ENCODE results near the gene ATF4. TPM values are rescaled to one million over a fixed set of nuclear protein-coding genes. Genes with fewer than 3 reads are reported as not detected.

The ATF4 gene
- total and polyA plus RNA-seq, 9 donors = 212 to 611 (median 252) TPM

DNA sequence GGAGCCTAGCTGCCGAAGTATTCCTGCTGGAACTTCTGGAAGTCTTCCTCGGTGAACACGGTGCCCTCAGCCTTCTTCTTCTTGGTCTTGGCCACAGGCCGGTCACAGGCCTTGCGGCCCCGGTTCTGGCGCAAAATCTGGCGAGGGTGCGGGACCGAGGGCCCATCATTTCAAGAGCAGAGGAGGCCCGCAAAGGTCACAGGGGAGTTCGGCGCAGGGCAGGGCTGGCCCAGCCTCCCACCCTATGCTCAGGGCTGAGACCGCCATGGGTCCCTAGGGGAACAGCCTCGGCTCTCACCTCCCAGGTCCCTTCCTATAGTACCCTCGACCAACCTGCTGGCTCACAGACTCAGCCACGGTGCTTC is 9.1 kb downstream of the ATF4 start:
- no peak for DNase-seq
- no peaks in the 10 kb centered on the region for H3K36me3 ChIP-seq
- H3K27ac ChIP-seq = no peak overlapping the region
- peaks cover 16% of the 10 kb centered on the region for H3K4me1 ChIP-seq (ENCODE audit: insufficient read depth)
- H3K27me3 ChIP-seq = no peaks in the 10 kb centered on the region
- no peak overlapping the region for H3K4me3 ChIP-seq
- intact Hi-C loops (cut with DNase I) = loop anchor here (5.0 to 10.0 kb wide), 7 partner anchors 125 to 665 kb away; partner anchors contain the start of genes RPL3 (in 2 of the 4), CBX7 (in 1 of the 4) and SYNGR1 (in 1 of the 4)
- TF ChIP-seq EP300 (IDR thresholded peaks at IDR 0.05) (no peak), POLR2A (IDR thresholded peaks at IDR 0.05) (no peak)
- TF ChIP-seq, protein P1, sequence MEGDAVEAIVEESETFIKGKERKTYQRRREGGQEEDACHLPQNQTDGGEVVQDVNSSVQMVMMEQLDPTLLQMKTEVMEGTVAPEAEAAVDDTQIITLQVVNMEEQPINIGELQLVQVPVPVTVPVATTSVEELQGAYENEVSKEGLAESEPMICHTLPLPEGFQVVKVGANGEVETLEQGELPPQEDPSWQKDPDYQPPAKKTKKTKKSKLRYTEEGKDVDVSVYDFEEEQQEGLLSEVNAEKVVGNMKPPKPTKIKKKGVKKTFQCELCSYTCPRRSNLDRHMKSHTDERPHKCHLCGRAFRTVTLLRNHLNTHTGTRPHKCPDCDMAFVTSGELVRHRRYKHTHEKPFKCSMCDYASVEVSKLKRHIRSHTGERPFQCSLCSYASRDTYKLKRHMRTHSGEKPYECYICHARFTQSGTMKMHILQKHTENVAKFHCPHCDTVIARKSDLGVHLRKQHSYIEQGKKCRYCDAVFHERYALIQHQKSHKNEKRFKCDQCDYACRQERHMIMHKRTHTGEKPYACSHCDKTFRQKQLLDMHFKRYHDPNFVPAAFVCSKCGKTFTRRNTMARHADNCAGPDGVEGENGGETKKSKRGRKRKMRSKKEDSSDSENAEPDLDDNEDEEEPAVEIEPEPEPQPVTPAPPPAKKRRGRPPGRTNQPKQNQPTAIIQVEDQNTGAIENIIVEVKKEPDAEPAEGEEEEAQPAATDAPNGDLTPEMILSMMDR (IDR thresholded peaks at IDR 0.05) = no peak
- 46 to 59% (median 52%) methylated on average over 17 of the region's 17 CpGs for WGBS, 3 donors
- no peaks in the 10 kb centered on the region for H3K9me3 ChIP-seq

DNA sequence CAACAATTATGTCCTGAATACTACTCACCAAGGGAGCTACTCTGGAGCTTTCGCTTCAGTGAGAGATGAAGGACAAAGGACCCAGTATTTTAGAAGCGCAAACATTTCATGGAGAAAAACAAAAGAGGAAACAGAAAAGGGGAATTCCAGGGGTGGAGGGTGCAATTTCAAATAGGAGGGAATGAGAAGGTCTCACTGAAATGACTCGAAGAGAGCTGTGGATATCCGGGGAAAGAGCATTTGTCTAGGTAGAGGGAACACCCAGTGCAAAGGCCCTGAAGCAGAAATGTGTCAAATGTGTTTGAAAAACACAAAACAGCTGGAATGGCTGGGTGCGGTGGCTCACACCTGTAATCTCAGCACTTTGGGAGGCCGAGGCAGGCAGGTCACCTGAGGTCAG is 9.8 kb downstream of the ATF4 start:
- no peaks in the 10 kb centered on the region for H3K9me3 ChIP-seq
- TF ChIP-seq, protein P1 (IDR thresholded peaks at IDR 0.05) = no peak
- no peak for TF ChIP-seq POLR2A (IDR thresholded peaks at IDR 0.05)
- no peak for TF ChIP-seq EP300 (IDR thresholded peaks at IDR 0.05)
- 75 to 78% (median 77%) methylated on average over 6 of the region's 6 CpGs for WGBS, 3 donors
- no peaks in the 10 kb centered on the region for H3K36me3 ChIP-seq
- no peak overlapping the region for H3K4me3 ChIP-seq
- H3K27me3 ChIP-seq = no peaks in the 10 kb centered on the region
- peaks cover 14% of the 10 kb centered on the region for H3K4me1 ChIP-seq (ENCODE audit: insufficient read depth)
- intact Hi-C loops (cut with DNase I) = loop anchor here (5.0 to 10.0 kb wide), 4 partner anchors 213 to 817 kb away; partner anchors contain the start of genes ADSL (in 1 of the 4) and RPL3 (in 1 of the 4)
- no peak for DNase-seq
- H3K27ac ChIP-seq = no peak overlapping the region

DNA sequence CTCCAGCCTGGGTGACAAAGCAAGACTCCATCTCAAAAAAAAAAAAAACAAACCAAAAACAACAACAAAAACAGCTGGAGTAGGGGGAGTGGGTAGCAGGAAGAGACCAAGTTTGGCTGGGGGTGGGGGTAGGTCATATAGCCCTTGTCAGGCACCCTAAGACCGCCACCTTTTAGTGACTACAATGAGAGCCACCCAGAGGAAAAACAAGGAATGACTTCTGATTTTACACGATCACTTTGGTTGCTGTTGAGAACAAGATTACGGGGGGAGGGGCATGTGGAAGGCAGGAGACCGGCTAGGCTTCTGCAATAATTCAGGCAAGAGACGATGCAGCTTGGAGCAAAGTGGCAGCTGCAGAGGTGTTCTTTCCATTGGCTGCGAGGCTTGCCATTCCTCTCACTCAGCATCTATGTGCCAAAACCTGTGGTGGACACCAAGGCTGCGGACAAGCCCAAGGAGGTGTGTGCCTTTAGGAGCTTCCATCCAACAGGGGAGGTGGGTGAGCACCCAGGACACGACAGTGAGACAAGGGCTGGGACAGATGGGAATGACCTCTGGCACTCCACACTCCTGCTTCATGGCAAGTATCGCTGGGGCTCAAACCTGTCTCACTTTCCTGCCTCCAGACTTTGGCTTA is 10.4 kb downstream of the ATF4 start:
- 35 to 38% (median 37%) methylated on average over 9 of the region's 9 CpGs for WGBS, 3 donors
- H3K4me1 ChIP-seq (ENCODE audit: insufficient read depth) = peaks cover 14% of the 10 kb centered on the region
- H3K27ac ChIP-seq = no peak overlapping the region
- TF ChIP-seq POLR2A (IDR thresholded peaks at IDR 0.05) = no peak
- TF ChIP-seq, protein P1 (IDR thresholded peaks at IDR 0.05) = no peak
- TF ChIP-seq EP300 (IDR thresholded peaks at IDR 0.05) = no peak
- no peaks in the 10 kb centered on the region for H3K27me3 ChIP-seq
- no peak overlapping the region for H3K4me3 ChIP-seq
- no peaks in the 10 kb centered on the region for H3K36me3 ChIP-seq
- intact Hi-C loops (cut with DNase I) = loop anchor here (5.0 to 10.0 kb wide), 4 partner anchors 214 to 816 kb away; partner anchors contain the start of genes ADSL (in 1 of the 4) and RPL3 (in 1 of the 4)
- H3K9me3 ChIP-seq = no peaks in the 10 kb centered on the region
- DNase-seq = peak in 3 of 5 donors; percentile 14 to 42 (median 35)

DNA sequence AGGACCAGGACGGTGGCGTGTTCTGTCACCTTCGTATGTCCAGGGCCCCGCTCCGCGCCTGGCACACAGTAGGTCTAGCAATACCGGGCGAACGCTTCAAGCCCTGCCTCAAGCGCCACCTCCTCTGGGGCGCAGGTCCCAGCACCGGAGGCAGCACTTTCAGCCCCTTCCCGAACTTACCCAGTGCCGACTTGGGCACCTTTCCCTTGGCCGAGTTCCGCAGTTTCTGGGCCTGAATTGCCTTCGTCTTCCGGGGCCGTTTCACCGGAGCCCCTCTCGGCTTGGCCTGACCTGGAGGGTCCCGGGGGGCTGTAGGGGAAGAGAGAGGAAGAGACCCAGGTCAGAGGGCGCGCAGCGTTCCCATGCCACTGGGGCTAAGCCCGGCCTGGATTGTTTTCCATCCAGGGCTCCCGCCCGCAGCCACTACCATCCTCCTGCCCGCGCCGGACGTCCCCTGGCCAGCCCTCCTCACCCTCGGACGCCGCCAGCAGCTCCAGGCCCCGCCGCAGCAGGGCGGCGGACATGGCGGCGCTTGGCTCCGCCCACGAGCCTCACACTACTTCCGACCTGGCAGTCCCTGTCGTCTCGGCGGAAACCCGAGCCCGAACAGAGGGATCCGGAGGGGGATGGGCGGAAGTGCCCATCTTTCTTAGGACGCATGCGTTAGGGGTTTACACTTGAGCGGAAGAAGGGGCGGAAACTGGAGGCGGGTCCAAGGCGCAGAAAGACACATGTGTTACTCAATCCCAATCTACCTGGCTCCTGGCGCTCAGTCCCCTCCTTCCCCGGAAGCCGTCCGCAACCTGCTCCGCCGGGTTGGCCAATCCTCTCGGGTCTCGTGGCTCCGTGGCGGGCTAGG is 12.1 kb downstream of the ATF4 start, which contains the start of gene RPS19BP1:
Gene RPS19BP1, minus strand, starts transcription at position 534 of the 859 bp plus-strand sequence. Its CDS starts 10 bp downstream, at position 524.
- Histone ChIP-seq H3K36me3 (no peaks in the 10 kb centered on the region), H3K27me3 (no peaks in the 10 kb centered on the region), H3K9me3 (no peaks in the 10 kb centered on the region), H3K27ac (peak within 1 kb of the TSS; percentile 38 to 75), H3K4me3 (peak within 1 kb of the TSS; percentile 68), H3K4me1 (ENCODE audit: insufficient read depth) (peaks cover 14% of the 10 kb centered on the region)
- no peak for TF ChIP-seq EP300 (IDR thresholded peaks at IDR 0.05)
- peak; percentile 68 for TF ChIP-seq POLR2A (IDR thresholded peaks at IDR 0.05)
- intact Hi-C loops (cut with DNase I) = loop anchor here (5.0 to 10.0 kb wide), 4 partner anchors 215 to 815 kb away; partner anchors contain the start of genes ADSL (in 1 of the 4) and RPL3 (in 1 of the 4)
- DNase-seq = peak; percentile 99 to 100 (median 100)
- WGBS, 3 donors = 0 to 1% (median 0%) methylated on average over 42 to 67 of the region's 67 CpGs

Measured in ovary (tissue), 9 donors.